Measurements from ENCODE around the gene CASK. TPM values are rescaled to one million over a fixed set of nuclear protein-coding genes. Genes with fewer than 3 reads are reported as not detected.
"Not testable (repeated sequence)": the region's sequence is repeated elsewhere in the genome, so short reads cannot be mapped to it uniquely, and the experiment has no call there.

Gene CASK
- total RNA-seq, 1 donor from 2014 or later: 23.0 TPM

DNA sequence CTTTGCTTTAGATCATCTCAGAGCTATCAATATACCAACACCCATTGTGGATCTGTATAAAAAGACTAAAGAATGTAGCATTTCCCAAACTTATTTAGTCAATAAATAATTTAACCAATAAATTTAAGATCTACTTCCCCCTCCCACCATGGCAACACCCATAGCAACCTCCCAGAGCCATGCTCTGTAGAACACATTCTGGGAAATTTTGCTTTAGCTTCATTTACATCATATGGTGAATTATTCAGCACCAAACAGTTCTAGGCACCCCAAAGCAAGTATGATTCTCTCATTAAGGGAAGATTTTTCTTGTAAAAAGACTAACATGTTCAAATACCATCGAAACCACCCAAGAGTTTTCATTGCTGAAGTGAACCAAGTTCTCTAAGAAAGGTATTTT, 315.1 kb downstream of the CASK start:
- H3K4me3 Mint-ChIP-seq: no peak overlapping the region
- ChIA-PET POLR2A (no interaction called here), CTCF (no interaction called here)
- DNase-seq: no peak
- H3K27me3 Mint-ChIP-seq: no peaks in the 10 kb centered on the region
- H3K9me3 Mint-ChIP-seq: no peaks in the 10 kb centered on the region
- H3K27ac Mint-ChIP-seq: no peak overlapping the region
- H3K4me1 Mint-ChIP-seq: peaks cover 29% of the 10 kb centered on the region
- peaks cover 5% of the 10 kb centered on the region for H3K36me3 Mint-ChIP-seq (ENCODE audit: low read depth)
- intact Hi-C loops (cut with micrococcal nuclease): no loop called here
- no peak for ATAC-seq (ENCODE audit: low read depth)
- TF ChIP-seq, protein P1, sequence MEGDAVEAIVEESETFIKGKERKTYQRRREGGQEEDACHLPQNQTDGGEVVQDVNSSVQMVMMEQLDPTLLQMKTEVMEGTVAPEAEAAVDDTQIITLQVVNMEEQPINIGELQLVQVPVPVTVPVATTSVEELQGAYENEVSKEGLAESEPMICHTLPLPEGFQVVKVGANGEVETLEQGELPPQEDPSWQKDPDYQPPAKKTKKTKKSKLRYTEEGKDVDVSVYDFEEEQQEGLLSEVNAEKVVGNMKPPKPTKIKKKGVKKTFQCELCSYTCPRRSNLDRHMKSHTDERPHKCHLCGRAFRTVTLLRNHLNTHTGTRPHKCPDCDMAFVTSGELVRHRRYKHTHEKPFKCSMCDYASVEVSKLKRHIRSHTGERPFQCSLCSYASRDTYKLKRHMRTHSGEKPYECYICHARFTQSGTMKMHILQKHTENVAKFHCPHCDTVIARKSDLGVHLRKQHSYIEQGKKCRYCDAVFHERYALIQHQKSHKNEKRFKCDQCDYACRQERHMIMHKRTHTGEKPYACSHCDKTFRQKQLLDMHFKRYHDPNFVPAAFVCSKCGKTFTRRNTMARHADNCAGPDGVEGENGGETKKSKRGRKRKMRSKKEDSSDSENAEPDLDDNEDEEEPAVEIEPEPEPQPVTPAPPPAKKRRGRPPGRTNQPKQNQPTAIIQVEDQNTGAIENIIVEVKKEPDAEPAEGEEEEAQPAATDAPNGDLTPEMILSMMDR (IDR thresholded peaks at IDR 0.05): no peak

DNA sequence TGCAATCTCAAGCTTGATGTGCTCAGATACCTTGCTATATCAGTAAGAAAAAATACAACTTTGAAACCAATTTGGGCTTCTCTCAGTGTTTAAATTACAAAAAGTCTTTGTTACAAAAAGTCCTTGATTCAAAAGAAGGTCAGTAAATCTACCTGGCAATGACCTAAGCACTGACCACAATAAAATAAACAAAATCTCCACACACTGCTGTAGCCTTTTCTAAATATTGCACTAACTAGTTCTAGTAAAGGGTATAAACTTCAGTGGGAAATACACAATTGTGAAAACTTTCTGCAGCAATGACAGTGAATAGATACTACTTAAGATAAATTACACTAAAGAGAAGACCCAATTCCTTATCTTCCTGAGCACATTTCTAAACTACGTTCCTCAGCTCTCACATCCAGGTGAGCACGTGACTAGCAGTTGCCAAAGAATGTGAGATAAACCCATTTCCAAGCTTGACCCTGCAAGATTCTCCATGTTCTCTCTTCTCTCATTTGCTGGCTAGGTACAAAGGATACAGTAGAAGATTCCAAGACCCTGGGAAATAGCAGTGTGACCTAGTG, 316.0 kb downstream of the CASK start:
- ChIA-PET CTCF (no interaction called here), POLR2A (interaction anchor here (1.2 kb wide), 1 partner anchor 10 kb away, joined by 4 read pairs; no protein-coding TSS in a partner anchor)
- Mint-ChIP-seq H3K4me3 (no peak overlapping the region), H3K4me1 (peaks cover 29% of the 10 kb centered on the region), H3K36me3 (ENCODE audit: low read depth) (peaks cover 5% of the 10 kb centered on the region), H3K9me3 (no peaks in the 10 kb centered on the region), H3K27ac (no peak overlapping the region), H3K27me3 (no peaks in the 10 kb centered on the region)
- TF ChIP-seq, protein P1 (IDR thresholded peaks at IDR 0.05): no peak
- no peak for ATAC-seq (ENCODE audit: low read depth)
- intact Hi-C loops (cut with micrococcal nuclease): no loop called here
- no peak for DNase-seq

DNA sequence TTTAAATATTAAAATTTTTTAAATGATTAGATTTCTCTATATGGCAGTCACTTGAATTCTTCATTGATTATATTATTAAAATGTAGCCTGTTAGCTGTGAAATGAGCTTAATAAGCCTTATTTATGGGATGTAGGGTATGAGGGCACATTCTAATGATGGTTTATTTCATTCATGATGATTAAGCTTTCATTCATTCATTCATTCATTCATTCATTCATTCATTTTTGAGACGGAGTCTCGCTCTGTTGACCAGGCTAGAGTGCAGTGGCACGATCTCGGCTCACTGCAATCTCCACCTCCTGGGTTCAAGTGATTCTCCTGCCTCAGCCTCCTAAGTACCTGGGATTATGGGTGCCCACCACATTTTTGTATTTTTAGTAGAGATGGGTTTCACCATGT, 317.3 kb downstream of the CASK start:
- CTCF ChIA-PET; H3K27ac Mint-ChIP-seq; intact Hi-C loops (cut with micrococcal nuclease); ATAC-seq (ENCODE audit: low read depth); H3K27me3 Mint-ChIP-seq; DNase-seq; H3K36me3 Mint-ChIP-seq (ENCODE audit: low read depth); H3K9me3 Mint-ChIP-seq; H3K4me3 Mint-ChIP-seq: not testable (repeated sequence)
- POLR2A ChIA-PET: interaction anchor here (1.2 kb wide), 1 partner anchor 9 kb away, joined by 4 read pairs; no protein-coding TSS in a partner anchor
- peaks cover 29% of the 10 kb centered on the region for H3K4me1 Mint-ChIP-seq

DNA sequence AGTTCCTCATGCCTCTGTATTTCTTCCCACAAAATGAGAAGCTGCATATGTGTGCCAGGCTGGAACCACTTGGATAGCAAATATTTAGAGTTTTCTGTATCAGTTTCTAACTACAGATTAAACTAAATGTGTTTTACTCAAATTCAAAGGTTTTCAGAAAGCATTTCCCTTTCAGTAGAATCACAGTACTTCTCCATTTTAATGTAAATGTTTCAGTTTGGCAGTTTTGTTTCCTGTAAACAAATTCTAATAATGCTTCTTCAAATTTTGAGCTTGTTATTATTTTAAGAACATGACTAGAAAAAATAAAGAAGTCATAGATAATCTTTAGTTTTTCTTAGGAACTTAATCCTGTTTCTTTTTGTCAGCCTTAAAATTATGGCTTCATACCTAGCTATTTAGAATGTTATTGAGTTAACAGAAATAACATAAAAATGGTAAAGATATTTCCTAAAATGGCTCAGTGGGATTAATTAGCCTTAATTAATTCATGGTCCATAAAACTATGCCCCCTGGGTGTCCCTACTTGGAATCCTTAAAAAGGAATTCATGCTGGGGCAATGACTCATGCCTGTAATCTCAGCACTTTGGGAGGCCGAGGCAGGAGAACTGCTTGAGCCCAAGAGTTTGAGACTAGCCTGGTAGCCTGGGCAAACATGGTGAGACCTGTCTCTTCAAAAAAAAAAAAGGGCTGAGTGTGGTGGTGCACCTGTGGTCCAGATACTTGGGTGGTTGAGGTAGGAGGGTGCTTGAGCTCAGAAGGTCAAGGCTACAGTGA, 318.4 kb downstream of the CASK start:
- POLR2A ChIA-PET: no interaction called here
- peaks cover 3% of the 10 kb centered on the region for H3K9me3 Mint-ChIP-seq
- H3K27me3 Mint-ChIP-seq: no peaks in the 10 kb centered on the region
- TF ChIP-seq, protein P1 (IDR thresholded peaks at IDR 0.05): no peak
- intact Hi-C loops (cut with micrococcal nuclease): no loop called here
- H3K27ac Mint-ChIP-seq: peak overlapping the region; percentile 66
- H3K4me1 Mint-ChIP-seq: peaks cover 29% of the 10 kb centered on the region
- DNase-seq (no peak), ATAC-seq (ENCODE audit: low read depth) (no peak)
- H3K36me3 Mint-ChIP-seq (ENCODE audit: low read depth): peaks cover 9% of the 10 kb centered on the region
- no peak overlapping the region for H3K4me3 Mint-ChIP-seq
- CTCF ChIA-PET: interaction anchor here (0.6 kb wide), 1 partner anchor 33 kb away, joined by 3 read pairs; no protein-coding TSS in a partner anchor

DNA sequence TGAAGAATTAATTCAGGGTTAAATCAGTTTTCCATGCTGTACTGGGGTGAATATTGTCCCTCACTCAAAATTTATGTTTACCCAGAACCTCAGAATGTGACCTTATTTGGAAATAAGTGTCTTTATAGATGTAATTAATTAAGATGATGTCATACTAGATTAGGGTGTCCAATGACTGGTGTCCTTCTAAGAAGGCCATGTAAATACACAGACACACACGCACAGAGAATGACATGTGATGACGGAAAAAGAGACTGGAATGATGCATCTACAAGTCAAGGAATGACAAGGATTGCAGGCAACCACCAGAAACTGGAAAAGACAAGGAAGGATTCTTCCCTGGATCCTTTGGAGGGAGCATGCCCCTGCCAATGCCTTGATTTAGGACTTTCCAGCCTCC, 319.2 kb downstream of the CASK start:
- Mint-ChIP-seq H3K36me3 (ENCODE audit: low read depth) (peaks cover 6% of the 10 kb centered on the region), H3K27me3 (no peaks in the 10 kb centered on the region), H3K9me3 (peaks cover 3% of the 10 kb centered on the region), H3K4me1 (peaks cover 29% of the 10 kb centered on the region), H3K4me3 (no peak overlapping the region), H3K27ac (peak overlapping the region; percentile 31)
- DNase-seq (no peak), ATAC-seq (ENCODE audit: low read depth) (no peak)
- POLR2A ChIA-PET: no interaction called here
- TF ChIP-seq, protein P1 (IDR thresholded peaks at IDR 0.05): no peak
- intact Hi-C loops (cut with micrococcal nuclease): no loop called here
- CTCF ChIA-PET: no interaction called here
